B cell (primary cell): ENCODE measurements around the gene PRKD2. TPM values are rescaled to one million over a fixed set of nuclear protein-coding genes. Genes with fewer than 3 reads are reported as not detected.

Experiments
- ATAC-seq: fragments of 200-7000 bp; cut with Tn5 transposase; one replicate; pipeline ENCODE4 v1.10.0; 2021; ENCODE audit warnings: low read depth, mild to moderate bottlenecking, moderate number of reproducible peaks, moderate library complexity
- CTCF ChIA-PET: fragments of 350-600 bp; sonication (Branson Sonifier 250); formaldehyde crosslinking; loops from one replicate; lab custom pipeline; 2021; ENCODE audit warnings: antibody characterized with exemption, inconsistent platforms; lab: Charles Lee
- POLR2A ChIA-PET: fragments of 350-600 bp; sonication (Branson Sonifier 250); formaldehyde crosslinking; loops from one replicate; lab custom pipeline; 2021; ENCODE audit warnings: antibody characterized with exemption; lab: Charles Lee
- DNase-seq: peaks from one replicate; pipeline ENCODE4 v3.0.0; 2013
- H2AFZ ChIP-seq: 2 replicates; pipeline ENCODE4 v1.6.1; 2012; ENCODE audit warnings: mild to moderate bottlenecking, low read depth, low read length; ENCODE audit not compliant: insufficient read depth, poor library complexity, severe bottlenecking
- H3K27ac ChIP-seq, 2 donors: 1 replicate in 1 of 2; 2 replicates in 1 of 2; pipeline ENCODE4 v1.5.1; 2012 to 2013; ENCODE audit warnings: low read length in 2 of 2, mild to moderate bottlenecking in 2 of 2, moderate library complexity in 1 of 2
- H3K27me3 ChIP-seq, 4 experiments: fragments of 200-600 bp in 1 of 4; sonication (generic) in 1 of 4; replicated peaks in 1 of 4; 1 replicate in 2 of 4; 2 replicates in 2 of 4; pipeline versions ENCODE4 v1.6.1 to v1.7.0; 2013 to 2016; ENCODE audit warnings: low read length in 3 of 4, mild to moderate bottlenecking in 2 of 4, mixed read lengths in 1 of 4, moderate library complexity in 1 of 4; ENCODE audit not compliant: insufficient read depth in 4 of 4, control insufficient read depth in 3 of 4; ENCODE audit errors: control extremely low read depth in 1 of 4
- H3K36me3 ChIP-seq, 2 experiments: replicated peaks in 1 of 2; 1 replicate in 1 of 2; 2 replicates in 1 of 2; pipeline versions ENCODE4 v1.6.1 to v1.7.1; 2013; ENCODE audit warnings: low read length in 1 of 2; ENCODE audit not compliant: insufficient read depth in 2 of 2, control insufficient read depth in 1 of 2; ENCODE audit errors: control extremely low read depth in 1 of 2, extremely low read depth in 1 of 2
- H3K4me1 ChIP-seq, 2 donors: fragments of 200-600 bp in 1 of 2; sonication (generic) in 1 of 2; 1 replicate in 1 of 2; 2 replicates in 1 of 2; pipeline versions ENCODE4 v1.5.1 to v1.6.1; 2013 to 2017; ENCODE audit warnings: low read length in 2 of 2; ENCODE audit not compliant: control insufficient read depth in 2 of 2, insufficient read depth in 2 of 2
- H3K4me2 ChIP-seq: replicated peaks from 2 replicates; pipeline ENCODE3; 2012; ENCODE audit warnings: mild to moderate bottlenecking, low read depth, low read length; ENCODE audit not compliant: poor library complexity, severe bottlenecking
- H3K4me3 ChIP-seq, 5 experiments: fragments of 200-600 bp in 1 of 5; sonication (generic) in 1 of 5; 1 replicate in 3 of 5; 2 replicates in 2 of 5; pipeline versions ENCODE4 v1.5.1 to v1.7.0; 2011 to 2016; ENCODE audit warnings: low read length in 4 of 5, mild to moderate bottlenecking in 4 of 5, low read depth in 2 of 5, control low read depth in 1 of 5, moderate library complexity in 1 of 5; ENCODE audit not compliant: insufficient read depth in 1 of 5; ENCODE audit errors: control extremely low read depth in 1 of 5, extremely low read depth in 1 of 5
- H3K79me2 ChIP-seq: fragments of 200-600 bp; sonication (generic); one replicate; pipeline ENCODE4 v1.6.0; 2016; ENCODE audit warnings: low read length; ENCODE audit not compliant: control insufficient read depth, insufficient read depth
- H3K9ac ChIP-seq: fragments of 200-600 bp; sonication (generic); 2 replicates; pipeline ENCODE4 v1.6.1; 2017; ENCODE audit warnings: mild to moderate bottlenecking, low read length, moderate library complexity
- H3K9me3 ChIP-seq, 3 donors: one replicate each; pipeline versions ENCODE4 v1.6.1 to v1.7.1; 2013; ENCODE audit warnings: low read length in 2 of 3; ENCODE audit not compliant: control insufficient read depth in 2 of 3, insufficient read depth in 1 of 3; ENCODE audit errors: control extremely low read depth in 1 of 3
- H4K20me1 ChIP-seq: 2 replicates; pipeline ENCODE4 v1.6.0; 2012; ENCODE audit warnings: mild to moderate bottlenecking, low read length; ENCODE audit not compliant: insufficient read depth, control insufficient read depth, poor library complexity, severe bottlenecking
- H3K27ac Mint-ChIP-seq: one replicate; pipeline ENCODE4 v1.8.0; 2021; ENCODE audit warnings: mixed read lengths
- H3K27me3 Mint-ChIP-seq: one replicate; pipeline ENCODE4 v1.8.0; 2021; ENCODE audit warnings: mixed read lengths
- H3K4me1 Mint-ChIP-seq: one replicate; pipeline ENCODE4 v1.8.0; 2021; ENCODE audit warnings: mixed read lengths
- H3K4me3 Mint-ChIP-seq: one replicate; pipeline ENCODE4 v1.8.0; 2021; ENCODE audit warnings: mixed read lengths
- H3K9me3 Mint-ChIP-seq: one replicate; pipeline ENCODE4 v1.8.0; 2022; ENCODE audit warnings: mixed read lengths; ENCODE audit not compliant: insufficient read depth
- CTCF ChIP-seq: fragments of 200-600 bp; IDR thresholded peaks from one replicate; pipeline ENCODE4 v1.8.0; 2022; ENCODE audit warnings: antibody characterized with exemption, mild to moderate bottlenecking
- EZH2 ChIP-seq: IDR thresholded peaks from 2 replicates; pipeline ENCODE4 v1.6.1; 2012; ENCODE audit warnings: borderline replicate concordance, low read depth, mild to moderate bottlenecking, moderate library complexity, low read length; ENCODE audit not compliant: insufficient read depth, poor library complexity, severe bottlenecking
- WGBS: methylation state at CpG from one replicate; pipeline ENCODE4 v1.1.5; 2013; ENCODE audit warnings: missing lambda C conversion rate; ENCODE audit not compliant: insufficient coverage; 5-methylcytosine and 5-hydroxymethylcytosine counted together
- intact Hi-C: fragments of 100-400 bp; cut with micrococcal nuclease; formaldehyde crosslinking; loops from one replicate; pipeline ENCODE4 v1.10.0; 2022
- polyA plus RNA-seq: library from polyadenylated mRNA; depleted of rRNA; stranded (reverse); fragments of >200 nt; gene quantifications from 2 replicates; pipeline ENCODE4 v1.2.3, GENCODE V29; 2012
- total RNA-seq, 2 donors: library from RNA; stranded (reverse); fragments of 120-200 nt in 1 of 2; gene quantifications; 1 replicate in 1 of 2; 2 replicates in 1 of 2; pipeline versions ENCODE4 v1.2.3 to v1.2.4, GENCODE V29; 2013 to 2022

PRKD2 gene
- total and polyA plus RNA-seq, 2 donors (not counting 1 experiment from before 2014, with no cell fraction given), result 192 to 208 TPM

GRCh38 chr19:46756544-46756888, 39.6 kb upstream of the PRKD2 start:
- CTCF ChIA-PET, result interaction anchor here (0.7 to 8.2 kb wide), 7 partner anchors 10 to 129 kb away, joined by 3 to 245 read pairs (median 6); no protein-coding TSS in a partner anchor
- Histone ChIP-seq H3K4me1 (peaks cover 0 to 7% of the 10 kb centered on the region in 2 donors), H3K4me2 (no peak overlapping the region), H3K4me3 (no peak overlapping the region), H3K79me2 (peaks cover 8% of the 10 kb centered on the region), H3K36me3 (no peaks in the 10 kb centered on the region), H3K9me3 (no peaks in the 10 kb centered on the region), H3K27ac (no peak overlapping the region), H4K20me1 (peaks cover 16% of the 10 kb centered on the region), H3K9ac (no peak overlapping the region), H2AFZ (no peak overlapping the region), H3K27me3 (no peaks in the 10 kb centered on the region)
- no peaks in the 10 kb centered on the region for H3K9me3 Mint-ChIP-seq
- ATAC-seq, result no peak
- no peaks in the 10 kb centered on the region for H3K27me3 Mint-ChIP-seq
- POLR2A ChIA-PET, result no interaction called here
- DNase-seq, result no peak
- H3K27ac Mint-ChIP-seq, result no peak overlapping the region
- TF ChIP-seq CTCF (no peak), EZH2 (no peak)
- H3K4me3 Mint-ChIP-seq, result no peak overlapping the region
- H3K4me1 Mint-ChIP-seq, result peaks cover 8% of the 10 kb centered on the region
- 81% methylated on average over 30 of the region's 30 CpGs for WGBS
- intact Hi-C loops, result loop anchor here (2.0 kb wide), 1 partner anchor 68 kb away; no protein-coding TSS in a partner anchor

GRCh38 chr19:46755853-46756543, 39.1 kb upstream of the PRKD2 start:
- Mint-ChIP-seq H3K9me3 (no peaks in the 10 kb centered on the region), H3K27me3 (no peaks in the 10 kb centered on the region), H3K4me3 (no peak overlapping the region), H3K4me1 (peaks cover 9% of the 10 kb centered on the region), H3K27ac (no peak overlapping the region)
- ChIA-PET CTCF (interaction anchor here (0.7 to 8.2 kb wide), 7 partner anchors 29 to 129 kb away, joined by 3 to 245 read pairs (median 6); no protein-coding TSS in a partner anchor), POLR2A (no interaction called here)
- H2AFZ ChIP-seq, result no peak overlapping the region
- H3K4me3 ChIP-seq, result no peak overlapping the region
- no peak for DNase-seq
- no peak for ATAC-seq
- no peak overlapping the region for H3K4me2 ChIP-seq
- H4K20me1 ChIP-seq, result peaks cover 16% of the 10 kb centered on the region
- no peaks in the 10 kb centered on the region for H3K36me3 ChIP-seq
- no peaks in the 10 kb centered on the region for H3K9me3 ChIP-seq
- no peak for TF ChIP-seq EZH2
- no peak for TF ChIP-seq CTCF
- peaks cover 0 to 7% of the 10 kb centered on the region in 2 donors for H3K4me1 ChIP-seq
- no peaks in the 10 kb centered on the region for H3K27me3 ChIP-seq
- intact Hi-C loops, result loop anchor here (2.0 kb wide), 1 partner anchor 69 kb away; no protein-coding TSS in a partner anchor
- H3K79me2 ChIP-seq, result peaks cover 8% of the 10 kb centered on the region
- no peak overlapping the region for H3K27ac ChIP-seq
- WGBS, result 97% methylated on average over 86 of the region's 86 CpGs
- H3K9ac ChIP-seq, result no peak overlapping the region
